Measurements from ENCODE around the gene GAGE1. TPM values are rescaled to one million over a fixed set of nuclear protein-coding genes. Genes with fewer than 3 reads are reported as not detected.
"Not testable (repeated sequence)": the region's sequence is repeated elsewhere in the genome, so short reads cannot be mapped to it uniquely, and the experiment has no call there.

Gene GAGE1
- polyA plus RNA-seq (ENCODE audit: insufficient read length in 3 of 3) = not detected
- long read RNA-seq, donor 1 = 0 reads
- long read RNA-seq, donor 2 = 0 reads
- long read RNA-seq, donor 3 = 0 reads
- long read RNA-seq, donor 4 = 0 reads
- long read RNA-seq, donor 5 = 0 reads
- long read RNA-seq, donor 6 = 0 reads
- long read RNA-seq, donor 7 = 0 reads
- long read RNA-seq, donor 8 = 0 reads
- long read RNA-seq, donor 9 = 0 reads
- long read RNA-seq, donor 10 = 0 reads
- long read RNA-seq, donor 11 = 0 reads
- long read RNA-seq, donor 12 = 0 reads
- long read RNA-seq, donor 13 = 0 reads
- long read RNA-seq, donor 14 = 0 reads
- long read RNA-seq, donor 15 = 0 reads
- long read RNA-seq, donor 16 = 0 reads

GRCh38 chrX:49598720-49599119 lies at the start of gene GAGE1:
Gene GAGE1 (plus strand): TSS chrX:49599020. CDS start chrX:49600175, 1,155 bp downstream.
- DNase-seq (ENCODE audit: extremely low read depth in 1 of 11, low read depth in 9 of 11, low spot score in 4 of 11) = not testable (repeated sequence)

GRCh38 chrX:49550989-49551388 lies 47.8 kb upstream of the GAGE1 start, which contains the start of gene GAGE12E:
Gene GAGE12E (plus strand): TSS chrX:49551289. CDS start chrX:49552444, 1,155 bp downstream.
- DNase-seq (ENCODE audit: extremely low read depth in 1 of 11, low read depth in 9 of 11, low spot score in 4 of 11) = not testable (repeated sequence)

GRCh38 chrX:49560542-49560941 lies 38.3 kb upstream of the GAGE1 start, which contains the start of gene GAGE12F:
Gene GAGE12F (plus strand): TSS chrX:49560842. CDS start chrX:49561997, 1,155 bp downstream.
- not testable (repeated sequence) for DNase-seq (ENCODE audit: extremely low read depth in 1 of 11, low read depth in 9 of 11, low spot score in 4 of 11)

GRCh38 chrX:49568728-49569127 lies 30.1 kb upstream of the GAGE1 start:
- not testable (repeated sequence) for DNase-seq (ENCODE audit: extremely low read depth in 1 of 11, low read depth in 9 of 11, low spot score in 4 of 11)

- not testable (repeated sequence) for DNase-seq (ENCODE audit: extremely low read depth in 1 of 11, low read depth in 9 of 11, low spot score in 4 of 11)
Observed at GRCh38 chrX:49569152-49569551, 29.7 kb upstream of the GAGE1 start.

- not testable (repeated sequence) for DNase-seq (ENCODE audit: extremely low read depth in 1 of 11, low read depth in 9 of 11, low spot score in 4 of 11)
Observed at GRCh38 chrX:49570100-49570499, 28.7 kb upstream of the GAGE1 start, which contains the start of gene GAGE12G. Gene GAGE12G (plus strand): TSS chrX:49570400. CDS start chrX:49571555, 1,155 bp downstream.

- DNase-seq (ENCODE audit: extremely low read depth in 1 of 11, low read depth in 9 of 11, low spot score in 4 of 11) = not testable (repeated sequence)
Observed at GRCh38 chrX:49579649-49580048, 19.2 kb upstream of the GAGE1 start, which contains the start of gene GAGE12H. Gene GAGE12H (plus strand): TSS chrX:49579949. CDS start chrX:49581104, 1,155 bp downstream.

- DNase-seq (ENCODE audit: extremely low read depth in 1 of 11, low read depth in 9 of 11, low spot score in 4 of 11) = not testable (repeated sequence)
Observed at GRCh38 chrX:49589196-49589595, 9.6 kb upstream of the GAGE1 start, which contains the start of gene GAGE2A. Gene GAGE2A (plus strand): TSS chrX:49589496. CDS start chrX:49590651, 1,155 bp downstream.

- not testable (repeated sequence) for DNase-seq (ENCODE audit: extremely low read depth in 1 of 11, low read depth in 9 of 11, low spot score in 4 of 11)
Observed at GRCh38 chrX:49589769-49590478, 8.9 kb upstream of the GAGE1 start.

- not testable (repeated sequence) for DNase-seq (ENCODE audit: extremely low read depth in 1 of 11, low read depth in 9 of 11, low spot score in 4 of 11)
Observed at GRCh38 chrX:49590488-49590887, 8.3 kb upstream of the GAGE1 start.

GRCh38 chrX:49610718-49611310 lies 12.0 kb downstream of the GAGE1 start:
- no peak for DNase-seq (ENCODE audit: extremely low read depth in 1 of 11, low read depth in 9 of 11, low spot score in 4 of 11)

- no peak for DNase-seq (ENCODE audit: extremely low read depth in 1 of 11, low read depth in 9 of 11, low spot score in 4 of 11)
Observed at GRCh38 chrX:49618574-49618973, 19.8 kb downstream of the GAGE1 start.

GRCh38 chrX:49627086-49627777 lies 28.4 kb downstream of the GAGE1 start:
- peak in 4 of 11 donors; percentile 11 to 26 (median 18) for DNase-seq (ENCODE audit: extremely low read depth in 1 of 11, low read depth in 9 of 11, low spot score in 4 of 11)

GRCh38 chrX:49644991-49645637 lies 46.3 kb downstream of the GAGE1 start:
- no peak for DNase-seq (ENCODE audit: extremely low read depth in 1 of 11, low read depth in 9 of 11, low spot score in 4 of 11)

- peak in 1 of 11 donors; percentile 2 for DNase-seq (ENCODE audit: extremely low read depth in 1 of 11, low read depth in 9 of 11, low spot score in 4 of 11)
Observed at GRCh38 chrX:49656533-49656932, 57.7 kb downstream of the GAGE1 start.
